ENCODE results near the gene CRIM1.

Gene CRIM1

GRCh38 chr2:36376319-36376765 is 20.8 kb downstream of the CRIM1 start:
- DNase-seq: peak; percentile 23

- DNase-seq: no peak
Measured at GRCh38 chr2:36376992-36377738, 21.6 kb downstream of the CRIM1 start.

GRCh38 chr2:36379710-36380448 is 24.3 kb downstream of the CRIM1 start:
- DNase-seq: no peak

- no peak for DNase-seq
Measured at GRCh38 chr2:36380624-36381481, 25.3 kb downstream of the CRIM1 start.

GRCh38 chr2:36381993-36382392 is 26.4 kb downstream of the CRIM1 start:
- DNase-seq: no peak

- no peak for DNase-seq
Measured at GRCh38 chr2:36382472-36382871, 26.9 kb downstream of the CRIM1 start.

- DNase-seq: no peak
Measured at GRCh38 chr2:36383726-36384125, 28.1 kb downstream of the CRIM1 start.

- no peak for DNase-seq
Measured at GRCh38 chr2:36384454-36384853, 28.9 kb downstream of the CRIM1 start.

- DNase-seq: no peak
Measured at GRCh38 chr2:36385603-36386002, 30.0 kb downstream of the CRIM1 start.

GRCh38 chr2:36387258-36387916 is 31.8 kb downstream of the CRIM1 start:
- DNase-seq: no peak

- no peak for DNase-seq
Measured at GRCh38 chr2:36388472-36388871, 32.9 kb downstream of the CRIM1 start.

GRCh38 chr2:36389091-36389564 is 33.5 kb downstream of the CRIM1 start:
- no peak for DNase-seq

- no peak for DNase-seq
Measured at GRCh38 chr2:36389577-36389976, 34.0 kb downstream of the CRIM1 start.

GRCh38 chr2:36392571-36393255 is 37.1 kb downstream of the CRIM1 start:
- no peak for DNase-seq

- DNase-seq: no peak
Measured at GRCh38 chr2:36393738-36394256, 38.2 kb downstream of the CRIM1 start.

- DNase-seq: no peak
Measured at GRCh38 chr2:36394804-36395203, 39.2 kb downstream of the CRIM1 start.

GRCh38 chr2:36395866-36396265 is 40.3 kb downstream of the CRIM1 start:
- DNase-seq: no peak

- DNase-seq: no peak
Measured at GRCh38 chr2:36396878-36397539, 41.4 kb downstream of the CRIM1 start.

- DNase-seq: no peak
Measured at GRCh38 chr2:36397728-36398413, 42.3 kb downstream of the CRIM1 start.

GRCh38 chr2:36399050-36399449 is 43.5 kb downstream of the CRIM1 start:
- DNase-seq: no peak

All from DMS79 treated with DMSO at 0.1 percent for 48 hours (cell line).